ENCODE measurements around the gene IL36RN. TPM values are rescaled to one million over a fixed set of nuclear protein-coding genes. Genes with fewer than 3 reads are reported as not detected.
"Not testable (repeated sequence)": the region's sequence is repeated elsewhere in the genome, so short reads cannot be mapped to it uniquely, and the experiment has no call there.

IL36RN gene
- total RNA-seq, 1 donor from 2014 or later: not detected

DNA sequence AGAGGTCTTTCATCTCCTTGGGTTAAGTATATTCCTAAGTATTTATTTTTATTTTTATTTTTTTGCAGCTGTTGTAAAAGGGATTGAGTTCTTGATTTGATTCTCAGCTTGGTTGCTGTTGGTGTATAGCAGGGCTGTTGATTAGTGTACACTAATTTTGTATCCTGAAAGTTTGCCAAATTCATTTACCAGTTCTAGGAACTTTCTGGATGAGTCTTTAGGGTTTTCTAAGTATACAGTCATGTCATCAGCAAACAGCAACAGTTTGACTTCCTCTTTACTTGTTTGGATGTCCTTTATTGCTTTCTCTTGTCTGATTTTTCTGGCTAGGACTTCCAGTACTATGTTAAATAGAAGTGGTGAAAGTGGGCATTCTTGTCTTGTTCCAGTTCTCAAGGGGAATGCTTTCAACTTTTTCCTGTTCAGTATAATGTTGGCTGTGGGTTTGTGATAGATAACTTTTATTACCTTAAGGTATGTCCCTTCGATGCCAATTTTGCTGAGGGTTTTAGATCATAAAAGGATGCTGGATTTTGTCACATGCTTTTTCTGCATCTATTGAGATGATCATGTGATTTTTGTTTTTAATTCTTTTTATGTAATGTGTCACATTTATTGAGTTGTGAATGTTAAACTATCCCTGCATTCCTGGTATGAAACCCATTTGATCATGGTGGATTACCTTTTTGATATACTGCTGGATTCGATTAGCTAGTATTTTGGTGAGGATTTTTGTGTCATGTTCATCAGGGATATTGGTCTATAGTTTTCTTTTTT, 38.0 kb downstream of the IL36RN start:
- not testable (repeated sequence) for DNase-seq (ENCODE audit: low spot score); ATAC-seq

DNA sequence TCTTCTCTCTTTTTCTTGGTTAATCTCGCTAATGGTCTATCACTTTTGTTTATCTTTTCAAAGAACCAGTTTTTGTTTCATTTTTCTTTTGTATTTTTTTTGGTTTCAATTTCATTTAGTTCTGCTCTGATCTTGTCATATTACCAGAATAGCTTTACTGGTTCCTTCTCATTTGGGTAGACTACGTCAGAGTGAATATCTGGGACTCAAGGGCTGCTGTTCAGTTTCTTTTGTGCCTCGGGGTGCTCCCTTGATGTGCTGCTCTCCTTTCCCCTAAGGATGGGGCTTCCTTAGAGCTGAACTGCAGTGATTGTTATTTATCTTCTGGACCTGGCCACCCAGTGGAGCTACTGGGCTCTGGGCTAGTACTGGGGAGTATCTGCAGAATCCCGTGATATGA, 39.0 kb downstream of the IL36RN start:
- ATAC-seq: no peak
- no peak for DNase-seq (ENCODE audit: low spot score)

DNA sequence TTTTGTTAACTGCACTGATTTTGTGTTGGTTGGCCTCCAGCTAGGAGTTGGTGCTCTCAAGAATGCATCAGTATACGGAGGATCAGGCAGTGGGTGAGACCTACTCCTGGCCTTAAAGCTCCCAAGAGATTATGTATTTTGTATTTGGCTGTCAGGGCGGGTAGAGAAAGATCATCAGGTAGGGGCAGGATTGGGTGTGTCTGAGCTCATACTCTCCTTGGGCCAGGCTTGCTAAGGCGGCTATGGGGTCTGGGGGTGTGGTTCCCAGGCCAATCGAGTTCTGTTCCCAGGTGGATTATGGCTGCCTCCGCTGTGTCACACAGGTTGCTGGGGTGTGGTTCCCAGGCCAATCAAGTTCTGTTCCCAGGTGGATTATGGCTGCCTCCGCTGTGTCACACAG, 39.5 kb downstream of the IL36RN start:
- ATAC-seq (no peak), DNase-seq (ENCODE audit: low spot score) (no peak)

DNA sequence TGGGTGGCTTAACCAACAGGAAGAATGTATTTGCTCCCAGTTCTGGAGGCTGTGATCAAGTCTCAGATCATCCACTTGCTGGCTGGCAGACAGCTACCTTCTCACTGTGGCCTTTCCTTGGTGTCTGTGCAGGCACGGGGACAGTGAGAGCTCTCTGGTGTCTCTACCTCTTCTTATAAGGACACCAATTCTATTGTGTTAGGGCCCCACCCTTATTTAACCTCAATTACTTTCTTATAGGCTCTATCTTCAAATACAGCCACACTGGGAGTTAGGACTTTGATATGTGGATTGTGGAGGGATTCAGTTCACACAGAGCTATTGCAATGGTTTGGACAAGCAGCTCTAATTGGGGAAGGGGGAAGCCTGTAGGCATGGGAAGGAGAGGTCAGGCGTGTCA, 43.1 kb downstream of the IL36RN start:
- DNase-seq (ENCODE audit: low spot score): no peak
- ATAC-seq: no peak

DNA sequence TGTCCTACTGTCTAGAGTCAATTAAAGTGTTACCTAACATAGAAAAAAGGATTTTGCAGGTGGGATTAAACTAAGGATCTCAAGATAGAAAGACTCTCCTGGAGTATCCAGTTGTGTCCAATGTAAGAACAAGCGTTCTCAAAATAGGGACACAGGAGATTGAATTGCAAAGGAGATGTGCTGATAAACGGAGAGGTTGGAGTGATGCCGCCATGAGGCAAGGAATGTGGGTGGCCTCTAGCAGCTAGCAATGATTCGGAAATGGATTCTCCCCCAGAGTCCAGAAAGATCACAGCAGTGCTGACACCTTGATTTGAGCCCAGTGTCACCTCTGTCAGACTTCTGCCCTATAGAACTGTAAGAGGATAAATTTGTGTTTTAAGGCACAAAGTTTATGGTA, 44.3 kb downstream of the IL36RN start:
- no peak for DNase-seq (ENCODE audit: low spot score)
- ATAC-seq: no peak

DNA sequence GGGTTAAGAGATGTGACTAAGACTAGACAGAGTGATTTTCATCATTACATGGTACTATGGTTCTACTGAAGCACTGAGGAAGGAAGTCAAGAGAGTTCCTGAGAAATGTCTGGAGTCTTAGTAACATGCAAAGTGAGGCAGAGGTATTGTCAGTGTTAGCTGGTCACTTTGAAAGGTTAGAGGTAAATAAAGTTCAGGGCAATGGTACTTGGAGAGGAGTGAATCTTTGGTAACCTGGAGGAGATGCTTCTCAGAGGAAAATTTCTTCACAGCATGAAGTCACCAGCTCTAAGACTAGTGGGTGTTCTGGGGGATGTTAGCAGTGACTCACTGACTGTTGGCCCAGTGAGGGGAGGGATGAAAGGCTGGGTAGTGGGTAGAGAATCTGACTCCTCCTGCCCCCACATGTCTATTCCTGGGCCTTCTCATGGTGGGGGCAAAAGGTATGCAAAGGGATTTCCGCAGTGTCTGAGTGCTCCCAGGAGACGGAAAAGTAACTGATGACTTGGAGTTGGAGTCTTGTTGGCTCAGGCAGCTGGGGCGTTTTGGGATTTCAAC, 45.1 kb downstream of the IL36RN start:
- ATAC-seq (no peak), DNase-seq (ENCODE audit: low spot score) (no peak)

DNA sequence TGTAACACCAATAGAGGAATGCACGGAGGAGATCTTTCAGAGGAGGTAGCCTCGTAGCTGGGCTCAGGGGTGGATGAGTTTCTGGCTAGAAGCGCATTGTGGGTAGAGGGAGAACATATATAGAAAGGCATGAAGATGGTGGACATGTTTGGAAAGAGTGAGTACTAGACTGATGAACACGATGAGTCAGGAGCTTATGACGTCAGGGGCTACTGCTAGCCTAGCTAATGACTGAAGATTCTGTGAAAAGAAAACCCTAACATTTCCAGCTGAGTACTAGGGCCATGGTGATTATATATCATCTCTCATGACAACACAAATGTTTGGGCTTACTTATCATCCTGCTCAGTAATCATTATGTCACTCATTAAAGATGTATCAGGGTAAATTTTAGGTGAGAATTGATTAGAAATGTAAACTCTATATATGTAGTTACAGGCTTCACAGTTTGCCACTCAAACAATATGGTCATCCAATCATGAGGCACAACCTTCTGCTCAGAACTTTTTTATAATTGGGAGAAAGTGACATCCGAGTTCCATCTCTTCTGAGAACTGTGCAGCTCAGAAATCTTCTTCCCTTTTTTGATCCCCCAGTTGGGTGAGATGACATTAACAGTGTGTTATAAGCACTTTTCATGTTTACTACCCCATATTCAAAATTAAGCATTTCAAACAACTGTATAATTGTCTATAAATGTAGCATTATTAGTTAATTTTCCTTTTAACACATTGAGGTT, 46.2 kb downstream of the IL36RN start:
- DNase-seq (ENCODE audit: low spot score) (no peak), ATAC-seq (no peak)

DNA sequence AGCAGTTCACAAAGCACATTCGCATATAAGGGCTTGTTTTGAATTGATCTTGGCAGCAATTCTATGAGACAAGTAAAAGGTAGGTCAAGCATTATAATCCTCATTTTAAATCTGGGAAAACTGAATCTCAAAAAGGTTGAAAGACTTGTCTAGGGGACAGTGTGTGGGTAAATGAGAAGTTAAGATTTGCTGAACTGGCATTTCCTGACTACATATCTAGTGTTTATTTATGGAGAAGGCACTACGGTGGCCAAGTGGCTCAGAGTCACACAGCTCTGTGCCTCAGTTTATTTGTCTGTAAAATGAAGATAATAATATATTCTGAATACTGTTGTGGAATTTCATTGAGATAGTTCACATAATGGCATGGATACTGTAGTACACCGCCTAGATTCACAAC, 52.1 kb downstream of the IL36RN start:
- ATAC-seq (no peak), DNase-seq (ENCODE audit: low spot score) (no peak)

DNA sequence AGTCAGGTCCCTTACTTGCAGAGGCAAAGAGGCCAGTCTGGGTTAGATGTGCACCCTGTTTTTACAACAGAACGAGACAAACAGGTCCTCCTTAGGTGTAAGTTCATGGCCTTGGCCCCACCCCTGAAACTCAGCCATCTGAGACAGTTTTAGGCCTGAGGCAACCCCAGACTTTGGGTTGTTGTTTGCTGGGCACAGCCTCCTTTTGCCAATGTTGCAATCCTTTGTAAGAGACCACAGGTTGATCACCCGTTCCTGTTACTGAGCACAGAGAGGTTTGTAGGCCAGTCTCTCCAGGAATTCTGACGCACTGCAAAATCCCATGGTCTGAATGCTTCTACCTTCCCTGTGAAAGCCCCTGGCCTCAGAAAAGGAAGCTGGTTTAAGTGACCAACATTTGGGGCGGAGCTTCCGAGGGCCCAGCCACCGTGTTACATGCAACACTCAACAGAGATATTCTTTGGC, 52.9 kb downstream of the IL36RN start:
- ATAC-seq: peak; percentile 74
- no peak for DNase-seq (ENCODE audit: low spot score)

DNA sequence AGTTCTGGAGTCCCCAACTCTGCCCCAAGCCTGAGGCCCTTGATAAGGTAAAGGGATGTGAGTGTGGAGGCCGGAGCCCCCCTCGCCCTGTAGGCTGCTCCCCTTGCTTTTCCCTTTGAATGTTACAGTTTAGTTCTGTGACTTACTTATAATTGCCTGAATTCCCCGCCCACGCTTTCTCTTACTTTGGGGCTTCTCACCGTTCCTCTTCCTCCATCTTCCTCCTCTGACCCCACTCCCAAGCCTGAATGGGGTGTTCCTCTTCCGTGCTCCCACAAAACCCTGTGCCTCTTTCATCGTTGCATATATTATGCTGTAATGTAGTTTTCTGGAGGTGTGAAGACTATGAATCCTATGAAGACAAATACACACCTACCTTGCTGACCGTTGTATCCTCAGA, 53.4 kb downstream of the IL36RN start:
- DNase-seq (ENCODE audit: low spot score) (no peak), ATAC-seq (no peak)

DNA sequence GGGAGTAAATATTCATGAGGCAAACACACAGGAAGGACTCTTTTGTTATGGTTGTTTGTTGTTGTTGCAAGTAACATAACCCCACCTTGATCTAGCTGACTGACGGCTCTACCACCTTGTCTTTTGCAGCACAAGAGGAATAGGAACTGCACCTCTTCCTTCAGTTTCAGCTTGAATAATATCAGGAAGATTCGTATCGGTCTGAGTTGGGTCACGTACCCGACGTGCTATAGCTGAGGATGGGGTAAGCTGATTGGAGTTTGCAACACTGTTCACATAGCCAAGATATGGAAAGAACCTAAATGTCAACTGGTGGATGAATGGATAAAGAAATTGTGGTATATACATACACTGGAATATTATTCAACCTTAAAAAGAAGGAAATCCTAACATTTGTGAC, 53.9 kb downstream of the IL36RN start:
- ATAC-seq: no peak

DNA sequence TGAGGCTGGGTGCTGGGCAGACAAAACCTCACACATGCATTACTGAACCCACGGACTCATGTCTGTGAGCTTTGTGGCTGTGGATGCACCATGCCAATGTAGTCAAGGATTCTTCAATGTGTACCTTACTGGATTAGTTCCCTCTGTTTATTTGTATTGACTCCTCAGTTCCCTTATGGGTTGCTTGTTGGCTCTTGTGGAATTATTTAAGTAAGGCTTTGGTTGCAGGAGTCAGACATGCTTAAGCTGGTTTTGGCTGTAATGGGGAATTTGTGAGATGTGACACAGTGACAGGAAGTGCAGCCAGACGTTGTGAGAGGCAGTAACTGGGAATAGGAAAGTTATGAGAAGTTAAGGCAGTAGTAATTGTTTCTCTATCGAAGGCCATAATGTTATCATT, 54.8 kb downstream of the IL36RN start:
- ATAC-seq: no peak
- DNase-seq (ENCODE audit: low spot score): no peak

More for the DNA sequence above, 53.9 kb downstream of the IL36RN start:
- DNase-seq (ENCODE audit: low spot score): no peak

Other genes with a start within 250 kb of the IL36RN start
- gene IL1B, start 222.4 kb upstream of the IL36RN start, total RNA-seq: not detected
- gene IL37, start 148.0 kb upstream of the IL36RN start, total RNA-seq: not detected
- 0.20 TPM for gene IL36G, start 81.2 kb upstream of the IL36RN start, total RNA-seq
- not detected for gene IL36A, start 53.7 kb upstream of the IL36RN start, total RNA-seq
- gene IL36B, start 6.3 kb upstream of the IL36RN start, total RNA-seq: not detected
- not detected for gene IL1F10, start 8.8 kb downstream of the IL36RN start, total RNA-seq
- gene IL1RN, start 68.4 kb downstream of the IL36RN start, total RNA-seq: 16.0 TPM
- 60.3 TPM for gene PSD4, start 114.8 kb downstream of the IL36RN start, total RNA-seq
- gene PAX8, start 219.7 kb downstream of the IL36RN start, total RNA-seq: 0.65 TPM